ENCODE data around the gene CLEC18A. TPM values are rescaled to one million over a fixed set of nuclear protein-coding genes. Genes with fewer than 3 reads are reported as not detected.

CLEC18A gene
- total and polyA plus RNA-seq, 2 of the 8 experiments (the other 6 are each of a cell fraction or from before 2014, with no cell fraction given) = 1.3 to 1.4 TPM

DNA sequence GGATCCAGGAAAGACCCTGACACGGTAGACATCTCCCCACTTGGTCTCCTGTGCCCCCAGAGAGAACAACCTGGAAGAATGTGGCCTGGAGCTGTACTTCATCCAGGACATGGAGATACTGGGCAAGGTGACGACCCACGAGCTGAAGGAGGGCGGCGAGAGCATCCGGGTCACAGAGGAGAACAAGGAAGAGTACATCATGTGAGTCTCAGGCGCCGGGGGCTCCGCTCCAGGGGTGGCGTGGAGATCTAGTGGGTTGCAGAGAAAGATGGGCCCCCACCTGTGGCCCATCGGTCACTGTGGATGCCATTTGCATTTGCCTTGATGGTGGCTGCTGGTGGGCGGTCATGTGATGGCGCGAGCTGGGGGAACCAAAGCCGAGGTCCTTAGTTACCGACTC lies 14.9 kb upstream of the CLEC18A start:
- no peak overlapping the region for H4K91ac ChIP-seq (replicated peaks; ENCODE audit: insufficient read length, low read length)
- H2AFZ ChIP-seq (ENCODE audit: low read length) = no peak overlapping the region
- no peak overlapping the region for H3K27ac ChIP-seq (ENCODE audit: low read depth, low read length)
- no peaks in the 10 kb centered on the region for H3K79me1 ChIP-seq (ENCODE audit: low read depth, low read length)
- no peaks in the 10 kb centered on the region; a peak in 1 of 7 replicates for H3K4me1 ChIP-seq (replicated peaks in 1 of 4; ENCODE audit: control insufficient read depth in 3 of 4, insufficient read depth in 4 of 4, low read length in 3 of 4)
- H3K9me3 ChIP-seq (ENCODE audit: insufficient read depth in 2 of 2, low read depth in 1 of 2, low read length in 1 of 2) = no peaks in the 10 kb centered on the region
- no peak overlapping the region for H2BK120ac ChIP-seq (replicated peaks; ENCODE audit: low read depth, low read length)
- H3K9ac ChIP-seq (replicated peaks in 1 of 4; ENCODE audit: extremely low read depth in 1 of 4, low read depth in 3 of 4, low read length in 3 of 4) = no peak overlapping the region
- no peak overlapping the region for H3K4ac ChIP-seq (replicated peaks; ENCODE audit: insufficient read length, low read depth, low read length)
- H3K4me3 ChIP-seq (ENCODE audit: extremely low read depth in 1 of 4, insufficient read depth in 2 of 4, low read depth in 3 of 4, low read length in 4 of 4) = no peak overlapping the region
- no peaks in the 10 kb centered on the region for H3K23me2 ChIP-seq (ENCODE audit: low read depth, low read length)
- H3K4me2 ChIP-seq (ENCODE audit: insufficient read depth in 1 of 2, low read depth in 2 of 2, low read length in 2 of 2) = no peak overlapping the region
- ChIA-PET CTCF (ENCODE audit: partially characterized antibody) (interaction anchor here (0.8 to 4.8 kb wide), 5 partner anchors 9 to 162 kb away, joined by 3 to 27 read pairs (median 4); no protein-coding TSS in a partner anchor), POLR2A (ENCODE audit: partially characterized antibody) (no interaction called here)
- H3K23ac ChIP-seq (ENCODE audit: insufficient read length) = no peak overlapping the region
- no peaks in the 10 kb centered on the region for H3K79me2 ChIP-seq (ENCODE audit: control insufficient read depth in 1 of 2, insufficient read depth in 2 of 2, low read length in 2 of 2)
- H3K14ac ChIP-seq (ENCODE audit: insufficient read length) = no peak overlapping the region
- 95% methylated on average over 16 of the region's 16 CpGs; no CpG with 5 or more reads in 1 of the 2 experiments for WGBS, 2 experiments (ENCODE audit: extremely low coverage in 1 of 2, insufficient coverage in 1 of 2, insufficient read length in 1 of 2, insufficient replicate concordance in 2 of 2, low coverage in 1 of 2, low lambda C conversion rate in 2 of 2, missing lambda C conversion rate in 1 of 2)
- FAIRE-seq (no peak), DNase-seq (ENCODE audit: low read depth in 1 of 2, low spot score in 2 of 2) (no peak)
- H3K36me3 ChIP-seq (ENCODE audit: control insufficient read depth in 2 of 4, insufficient read depth in 4 of 4, low read length in 3 of 4) = peaks cover 2 to 20% (median 9%) of the 10 kb centered on the region in 4 experiments; a peak in 5 of 8 replicates
- H3K56ac ChIP-seq (replicated peaks; ENCODE audit: insufficient read length, low read depth, low read length) = no peak overlapping the region
- H4K20me1 ChIP-seq (replicated peaks in 1 of 2; ENCODE audit: control insufficient read depth in 1 of 2, insufficient read depth in 2 of 2, low read length in 2 of 2) = peaks cover 0 to 1% of the 10 kb centered on the region in 2 experiments
- no peak overlapping the region for H2BK15ac ChIP-seq (ENCODE audit: low read length)
- no peak overlapping the region for H2BK12ac ChIP-seq (ENCODE audit: low read depth, low read length)
- no peak overlapping the region for H2AK5ac ChIP-seq (ENCODE audit: low read depth, low read length)
- H2BK5ac ChIP-seq (ENCODE audit: low read depth, low read length) = no peak overlapping the region
- H3K18ac ChIP-seq (ENCODE audit: extremely low read depth, low read length) = no peak overlapping the region
- H4K5ac ChIP-seq (ENCODE audit: insufficient read length, low read depth, low read length) = no peak overlapping the region
- no peak overlapping the region for H4K8ac ChIP-seq (ENCODE audit: extremely low read depth, insufficient read depth, low read length)
- no peaks in the 10 kb centered on the region for H3K27me3 ChIP-seq (replicated peaks in 1 of 4; ENCODE audit: control insufficient read depth in 3 of 4, extremely low read depth in 1 of 4, insufficient read depth in 3 of 4, low read length in 3 of 4)
- no peak overlapping the region for H2BK20ac ChIP-seq (ENCODE audit: low read length)

Measured in H1 (cell line).